ENCODE measurements around the gene SZRD1. TPM values are rescaled to one million over a fixed set of nuclear protein-coding genes. Genes with fewer than 3 reads are reported as not detected.

Gene SZRD1
- total and polyA plus RNA-seq, 2 of the 4 experiments (the other 2 are of a cell fraction), result 119 to 149 TPM

GRCh38 chr1:16406868-16407267 is 39.8 kb downstream of the SZRD1 start:
- ChIA-PET POLR2A (ENCODE audit: unreplicated experiment) (no interaction called here), CTCF (no interaction called here)
- DNase-seq (no peak), ATAC-seq (ENCODE audit: low read depth) (no peak)
- no TSS peak for BruUV-seq (replicated peaks)
- Histone ChIP-seq H3K4me3 (ENCODE audit: insufficient read depth, low read depth, low read length) (no peak overlapping the region), H3K9ac (ENCODE audit: low read depth, low read length) (no peak overlapping the region), H2BK20ac (ENCODE audit: low read depth, low read length) (no peak overlapping the region), H2AK5ac (ENCODE audit: low read depth, low read length) (no peak overlapping the region), H2BK15ac (ENCODE audit: low read depth, low read length) (no peak overlapping the region), H3K18ac (ENCODE audit: low read depth, low read length) (no peak overlapping the region), H3K4me1 (ENCODE audit: control insufficient read depth, insufficient read depth, low read length) (no peaks in the 10 kb centered on the region; the same call in 1 of the 2 replicates), H4K91ac (ENCODE audit: insufficient read depth, low read depth, low read length) (no peak overlapping the region), H4K20me1 (ENCODE audit: insufficient read depth, low read length) (0 out of 2 replicates have a peak, but pooled peaks cover 3% of the 10 kb centered on the region), H3K36me3 (ENCODE audit: control insufficient read depth, insufficient read depth, low read length) (peaks cover under 1% of the 10 kb centered on the region; the same call in 1 of the 2 replicates), H3K27me3 (ENCODE audit: control insufficient read depth, insufficient read depth, low read length) (peaks cover 4% of the 10 kb centered on the region), H2AFZ (replicated peaks; ENCODE audit: low read length, poor library complexity) (no peak overlapping the region), H4K5ac (ENCODE audit: low read depth, low read length) (no peak overlapping the region), H3K56ac (ENCODE audit: extremely low read depth, insufficient read depth, low read length) (no peak overlapping the region), H3K9me1 (ENCODE audit: insufficient read depth, low read length) (peaks cover 15% of the 10 kb centered on the region; the same call in 1 of the 2 replicates), H3K27ac (ENCODE audit: insufficient read depth, low read length) (no peak overlapping the region), H3K23ac (ENCODE audit: low read depth, low read length) (no peak overlapping the region), H2BK120ac (ENCODE audit: low read depth, low read length) (no peak overlapping the region), H3K9me3 (ENCODE audit: control insufficient read depth, insufficient read depth, low read length) (no peaks in the 10 kb centered on the region), H3K79me1 (ENCODE audit: low read depth in 1 of 2, low read length in 2 of 2) (no peaks in the 10 kb centered on the region; a peak in 1 of 4 replicates), H4K8ac (ENCODE audit: low read depth in 2 of 2, low read length in 2 of 2) (no peak overlapping the region), H3K14ac (replicated peaks; ENCODE audit: low read depth, low read length) (no peak overlapping the region), H3K4ac (ENCODE audit: low read depth, low read length) (no peak overlapping the region), H2BK5ac (ENCODE audit: low read depth, low read length, poor library complexity, severe bottlenecking) (no peak overlapping the region), H3K4me2 (ENCODE audit: low read depth, low read length) (no peak overlapping the region), H2AK9ac (replicated peaks; ENCODE audit: low read depth, low read length, poor library complexity) (no peak overlapping the region)
- dilution Hi-C loops (cut with HindIII; ENCODE audit: low sequenced_read_pairs, unreplicated experiment), result no loop called here
- in situ Hi-C loops (cut with MboI; ENCODE audit: low sequenced_read_pairs), result no loop called here
- TF ChIP-seq MXI1 (IDR thresholded peaks at IDR 0.05; ENCODE audit: borderline replicate concordance, low read depth, low read length), result no peak
- TF ChIP-seq MAFK (IDR thresholded peaks at IDR 0.05; ENCODE audit: low read depth, low read length), result no peak
- TF ChIP-seq NFE2L2 (IDR thresholded peaks at IDR 0.05; ENCODE audit: low read depth, low read length), result no peak
- intact Hi-C loops (cut with micrococcal nuclease), result no loop called here
- WGBS, 2 experiments (ENCODE audit: extremely low coverage in 2 of 2, insufficient read length in 1 of 2), result 88% methylated on average over 4 of the region's 9 CpGs; no CpG with 5 or more reads in 1 of the 2 experiments

Data from IMR-90 (cell line).